Spleen (tissue), 11 donors: ENCODE data around the gene CDC27. TPM values are rescaled to one million over a fixed set of nuclear protein-coding genes. Genes with fewer than 3 reads are reported as not detected.

Experiments
- DNase-seq: peaks from one replicate; pipeline ENCODE4 v3.0.0-alpha.2; 2020
- H3K27ac ChIP-seq, 8 donors: fragments of 200-600 bp; sonication (generic) in 7 of 8; 1 replicate in 4 of 8; 2 replicates in 4 of 8; pipeline versions ENCODE4 v1.5.0 to v1.8.0; 2016 to 2021; ENCODE audit warnings: inconsistent platforms in 4 of 8, mild to moderate bottlenecking in 4 of 8, moderate library complexity in 1 of 8
- H3K27me3 ChIP-seq, 7 donors: fragments of 200-600 bp; sonication (generic) in 6 of 7; replicated peaks in 1 of 7; 1 replicate in 4 of 7; 2 replicates in 3 of 7; pipeline versions ENCODE4 v1.5.0 to v1.8.0; 2016 to 2021; ENCODE audit warnings: inconsistent platforms in 3 of 7, mild to moderate bottlenecking in 1 of 7
- H3K36me3 ChIP-seq, 6 donors: fragments of 200-600 bp; sonication (generic) in 5 of 6; 1 replicate in 4 of 6; 2 replicates in 2 of 6; pipeline versions ENCODE4 v1.5.0 to v1.8.0; 2016 to 2021; ENCODE audit warnings: inconsistent platforms in 2 of 6
- H3K4me1 ChIP-seq, 6 donors: fragments of 200-600 bp; sonication (generic) in 5 of 6; 1 replicate in 3 of 6; 2 replicates in 3 of 6; pipeline versions ENCODE4 v1.5.0 to v1.8.0; 2016 to 2021; ENCODE audit warnings: inconsistent platforms in 3 of 6
- H3K4me3 ChIP-seq, 8 donors: fragments of 200-600 bp; sonication (generic) in 7 of 8; 1 replicate in 4 of 8; 2 replicates in 4 of 8; pipeline versions ENCODE4 v1.5.0 to v1.8.0; 2016 to 2021; ENCODE audit warnings: inconsistent platforms in 4 of 8, mild to moderate bottlenecking in 4 of 8, moderate library complexity in 2 of 8
- H3K9me3 ChIP-seq, 8 donors: fragments of 200-600 bp; sonication (generic) in 7 of 8; 1 replicate in 4 of 8; 2 replicates in 4 of 8; pipeline versions ENCODE4 v1.5.0 to v1.8.0; 2016 to 2021; ENCODE audit warnings: inconsistent platforms in 4 of 8
- POLR2A ChIP-seq, 3 donors: fragments of 450-650 bp; IDR thresholded peaks; one replicate each; pipeline ENCODE4 v1.5.1; 2017; ENCODE audit warnings: antibody characterized with exemption in 3 of 3, mild to moderate bottlenecking in 1 of 3
- POLR2AphosphoS5 ChIP-seq, 3 donors: sonication (generic); formaldehyde crosslinking; IDR thresholded peaks; one replicate each; pipeline ENCODE4 v1.5.1; 2017; ENCODE audit warnings: antibody characterized with exemption in 3 of 3
- WGBS, 5 donors: extraction: QIAGEN DNeasy Blood & Tissue Kit in 3 of 5; methylation state at CpG; one replicate each; pipeline versions ENCODE4 v1.1.5 to v1.1.7; 2013 to 2018; 5-methylcytosine and 5-hydroxymethylcytosine counted together
- intact Hi-C: fragments of 100-400 bp; cut with DNase I; formaldehyde crosslinking; loops from one replicate; pipeline ENCODE4 v1.15.0; 2023; ENCODE audit warnings: low total_unique reads
- polyA plus RNA-seq, 3 donors: library from polyadenylated mRNA; stranded (reverse); fragments of 200-250 nt; gene quantifications; one replicate each; pipeline ENCODE4 v1.2.1, GENCODE V29; 2013
- total RNA-seq, 7 donors: library from RNA; depleted of rRNA in 3 of 7; stranded (reverse); fragments of >200 nt in 3 of 7; fragmentation: NEBNext Ultra II Directional in 4 of 7; extraction: Animal tissue kit (Norgen Biotek cat#: 25700) in 4 of 7; gene quantifications; one replicate each; pipeline versions ENCODE4 v1.1.0 to v1.2.1, GENCODE V29; 2016 to 2021
- TF ChIP-seq, protein P1 (sequence below), 11 experiments: fragments of 200-600 bp in 7 of 11; fragments of 450-650 bp in 4 of 11; sonication (generic) in 4 of 11; IDR thresholded peaks in 8 of 11; conservative IDR thresholded peaks in 3 of 11; 1 replicate in 7 of 11; 2 replicates in 4 of 11; pipeline versions ENCODE4 v1.4.0 to v1.8.0; 2016 to 2021; ENCODE audit warnings: antibody characterized with exemption in 11 of 11, inconsistent platforms in 4 of 11, mild to moderate bottlenecking in 1 of 11
- donor health status: healthy with polysubstance abuse.
- donor health status: DM: no; HTN: no; CAD: no; lungs with moderate emphysema.
- donor health status: DM: no; HTN: no; CAD: no.
- donor health status: Bipolar disorder and iron deficiency.
- donor health status: healthy.
- donor health status: DM: no; HTN: no; CAD: no.
- donor health status: DM: yes; HTN: yes; CAD: no.

CDC27 gene
- total and polyA plus RNA-seq, 10 donors = 14.0 to 94.5 (median 75.8) TPM

GRCh38 chr17:47207143-47208067, 18.3 kb upstream of the CDC27 start:
- TF ChIP-seq POLR2AphosphoS5 (IDR thresholded peaks at IDR 0.05) (no peak), POLR2A (IDR thresholded peaks at IDR 0.05) (no peak)
- TF ChIP-seq, protein P1, sequence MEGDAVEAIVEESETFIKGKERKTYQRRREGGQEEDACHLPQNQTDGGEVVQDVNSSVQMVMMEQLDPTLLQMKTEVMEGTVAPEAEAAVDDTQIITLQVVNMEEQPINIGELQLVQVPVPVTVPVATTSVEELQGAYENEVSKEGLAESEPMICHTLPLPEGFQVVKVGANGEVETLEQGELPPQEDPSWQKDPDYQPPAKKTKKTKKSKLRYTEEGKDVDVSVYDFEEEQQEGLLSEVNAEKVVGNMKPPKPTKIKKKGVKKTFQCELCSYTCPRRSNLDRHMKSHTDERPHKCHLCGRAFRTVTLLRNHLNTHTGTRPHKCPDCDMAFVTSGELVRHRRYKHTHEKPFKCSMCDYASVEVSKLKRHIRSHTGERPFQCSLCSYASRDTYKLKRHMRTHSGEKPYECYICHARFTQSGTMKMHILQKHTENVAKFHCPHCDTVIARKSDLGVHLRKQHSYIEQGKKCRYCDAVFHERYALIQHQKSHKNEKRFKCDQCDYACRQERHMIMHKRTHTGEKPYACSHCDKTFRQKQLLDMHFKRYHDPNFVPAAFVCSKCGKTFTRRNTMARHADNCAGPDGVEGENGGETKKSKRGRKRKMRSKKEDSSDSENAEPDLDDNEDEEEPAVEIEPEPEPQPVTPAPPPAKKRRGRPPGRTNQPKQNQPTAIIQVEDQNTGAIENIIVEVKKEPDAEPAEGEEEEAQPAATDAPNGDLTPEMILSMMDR (IDR thresholded peaks at IDR 0.05 in 8 of 11, conservative IDR thresholded peaks at IDR 0.05 in 3 of 11) = no peak
- Histone ChIP-seq H3K36me3 (no peaks in the 10 kb centered on the region), H3K4me1 (peaks cover 8 to 59% (median 42%) of the 10 kb centered on the region in 6 donors), H3K9me3 (no peaks in the 10 kb centered on the region), H3K4me3 (no peak overlapping the region), H3K27me3 (no peaks in the 10 kb centered on the region), H3K27ac (peak overlapping the region in 5 of 8 donors; percentile 11 to 94 (median 88))
- WGBS, 5 donors = 69 to 82% (median 74%) methylated on average over 8 of the region's 8 CpGs
- no peak for DNase-seq
- intact Hi-C loops = no loop called here

GRCh38 chr17:47205419-47205963, 16.4 kb upstream of the CDC27 start:
- WGBS, 5 donors = 41 to 55% (median 50%) methylated on average over 9 of the region's 9 CpGs
- TF ChIP-seq, protein P1 (IDR thresholded peaks at IDR 0.05 in 8 of 11, conservative IDR thresholded peaks at IDR 0.05 in 3 of 11) = peak in 1 of 11 experiments; percentile 8
- TF ChIP-seq POLR2AphosphoS5 (IDR thresholded peaks at IDR 0.05) (peak in 2 of 3 donors; percentile 58 to 62), POLR2A (IDR thresholded peaks at IDR 0.05) (no peak)
- peak; percentile 86 for DNase-seq
- Histone ChIP-seq H3K4me1 (peaks cover 8 to 69% (median 47%) of the 10 kb centered on the region in 6 donors), H3K27ac (peak overlapping the region; percentile 58 to 94 (median 86)), H3K27me3 (no peaks in the 10 kb centered on the region), H3K9me3 (no peaks in the 10 kb centered on the region), H3K36me3 (no peaks in the 10 kb centered on the region), H3K4me3 (peak overlapping the region in 1 of 8 donors; percentile 47)
- intact Hi-C loops = no loop called here

- WGBS, 5 donors = 33 to 47% (median 38%) methylated on average over 6 of the region's 6 CpGs
- Histone ChIP-seq H3K4me1 (peaks cover 8 to 75% (median 53%) of the 10 kb centered on the region in 6 donors), H3K4me3 (peak overlapping the region in 1 of 8 donors; percentile 47)
These were observed 15.8 kb upstream of the CDC27 start for GRCh38 chr17:47204722-47205418.

GRCh38 chr17:47203984-47204721, 15.1 kb upstream of the CDC27 start:
- 49 to 59% (median 54%) methylated on average over 6 of the region's 6 CpGs for WGBS, 5 donors
- TF ChIP-seq, protein P1 (IDR thresholded peaks at IDR 0.05 in 8 of 11, conservative IDR thresholded peaks at IDR 0.05 in 3 of 11) = no peak
- TF ChIP-seq POLR2A (IDR thresholded peaks at IDR 0.05) (no peak), POLR2AphosphoS5 (IDR thresholded peaks at IDR 0.05) (no peak)
- Histone ChIP-seq H3K4me1 (peaks cover 8 to 80% (median 57%) of the 10 kb centered on the region in 6 donors), H3K36me3 (no peaks in the 10 kb centered on the region), H3K27me3 (no peaks in the 10 kb centered on the region), H3K4me3 (no peak overlapping the region), H3K9me3 (no peaks in the 10 kb centered on the region), H3K27ac (peak overlapping the region; percentile 58 to 94 (median 86))
- intact Hi-C loops = no loop called here
- DNase-seq = no peak

More at GRCh38 chr17:47204722-47205418, 15.8 kb upstream of the CDC27 start:
- intact Hi-C loops = no loop called here
- Histone ChIP-seq H3K27ac (peak overlapping the region; percentile 58 to 94 (median 86)), H3K36me3 (no peaks in the 10 kb centered on the region), H3K27me3 (no peaks in the 10 kb centered on the region), H3K9me3 (no peaks in the 10 kb centered on the region)
- TF ChIP-seq POLR2AphosphoS5 (IDR thresholded peaks at IDR 0.05) (peak in 2 of 3 donors; percentile 15 to 69), POLR2A (IDR thresholded peaks at IDR 0.05) (no peak)
- no peak for DNase-seq
